Stimulated activated CD4-positive, alpha-beta T cell treated with anti-CD3 and anti-CD28 coated beads, TNF-alpha, amount 100 ng/mL, for 4 hours (primary cell): ENCODE results near the gene HS3ST4.

Experiments
- DNase-seq, 3 experiments: peaks; one replicate each; pipeline ENCODE4 v3.0.0-alpha.2; 2020; ENCODE audit warnings: low read depth in 3 of 3

The HS3ST4 gene

GRCh38 chr16:26186091-26186615, 494.4 kb downstream of the HS3ST4 start:
- no peak for DNase-seq
